GM12878 (cell line): ENCODE results near the gene NRM. TPM values are rescaled to one million over a fixed set of nuclear protein-coding genes. Genes with fewer than 3 reads are reported as not detected.

Source experiments
- EED ChIP-seq: sonication (generic); IDR thresholded peaks from 2 replicates; pipeline ENCODE4 v1.6.1; 2016; ENCODE audit warnings: antibody characterized with exemption, low read depth
- EP300 ChIP-seq, 2 experiments: fragments of 150-350 bp in 1 of 2; IDR thresholded peaks; 2 replicates each; pipeline ENCODE4 v1.6.1; 2011 to 2012; ENCODE audit warnings: low read depth in 2 of 2, low read length in 2 of 2, borderline replicate concordance in 1 of 2, improper control_type of control experiment in 1 of 2, inconsistent platforms in 1 of 2; ENCODE audit not compliant: control insufficient read depth in 1 of 2
- JUND ChIP-seq: IDR thresholded peaks from 2 replicates; pipeline ENCODE4 v1.6.1; 2012; ENCODE audit warnings: low read depth, mild to moderate bottlenecking, low read length, improper control_type of control experiment, moderate library complexity
- MXI1 ChIP-seq: fragments of 150-350 bp; IDR thresholded peaks from 2 replicates; pipeline ENCODE4 v1.6.1; 2011; ENCODE audit warnings: low read depth, mild to moderate bottlenecking, inconsistent platforms, low read length, improper control_type of control experiment
- NFYA ChIP-seq: IDR thresholded peaks from 2 replicates; pipeline ENCODE4 v1.6.1; 2011; ENCODE audit warnings: low read depth, mild to moderate bottlenecking, low read length, improper control_type of control experiment, borderline replicate concordance
- NFYB ChIP-seq: IDR thresholded peaks from 2 replicates; pipeline ENCODE4 v1.6.1; 2011; ENCODE audit warnings: low read depth, mild to moderate bottlenecking, low read length, improper control_type of control experiment, moderate library complexity; ENCODE audit not compliant: insufficient read depth
- NR2C1 ChIP-seq: fragments of 450-650 bp; IDR thresholded peaks from 2 replicates; pipeline ENCODE4 v1.6.1; 2017; ENCODE audit warnings: antibody characterized with exemption, mild to moderate bottlenecking, moderate library complexity
- NRF1 ChIP-seq: conservative IDR thresholded peaks from 2 replicates; pipeline ENCODE4 v1.6.1; 2011; ENCODE audit warnings: mild to moderate bottlenecking, low read depth, low read length, improper control_type of control experiment
- SMAD5 ChIP-seq: IDR thresholded peaks from 2 replicates; pipeline ENCODE4 v1.6.1; 2016; ENCODE audit warnings: antibody characterized with exemption, low read depth
- SREBF1 ChIP-seq: IDR thresholded peaks from 2 replicates; pipeline ENCODE4 v1.6.1; 2012; ENCODE audit warnings: mild to moderate bottlenecking, low read length
- SUPT20H ChIP-seq: IDR thresholded peaks from 2 replicates; pipeline ENCODE4 v1.6.1; 2011; ENCODE audit warnings: low read depth, mild to moderate bottlenecking, low read length, moderate library complexity, borderline replicate concordance; ENCODE audit not compliant: control insufficient read depth
- ZSCAN29 ChIP-seq: fragments of 450-650 bp; IDR thresholded peaks from 2 replicates; pipeline ENCODE4 v1.6.1; 2017; ENCODE audit warnings: mild to moderate bottlenecking, moderate library complexity
- polyA plus RNA-seq, 11 experiments: library from polyadenylated mRNA; depleted of rRNA in 4 of 11; unstranded in 6 of 11; stranded (reverse) in 5 of 11; fragments of >200 nt; fragmentation: Nextera tagmentation in 4 of 11; fragmentation: Illumina TruSeq in 1 of 11; extraction: Ambion mirVana in 4 of 11; extraction: Trizol in 1 of 11; gene quantifications; 1 replicate in 1 of 11; 2 replicates in 10 of 11; pipeline versions ENCODE4 v1.2.1 to v1.2.3, GENCODE V29; 2011 to 2016; ENCODE audit warnings: inconsistent platforms in 2 of 11, missing spikeins in 2 of 11, low read depth in 1 of 11
- total RNA-seq, 4 experiments: library from RNA; depleted of rRNA in 3 of 4; stranded (reverse); fragments of >200 nt in 3 of 4; fragmentation: Illumina TruSeq in 1 of 4; extraction: Trizol in 1 of 4; gene quantifications; 2 replicates each; pipeline versions ENCODE4 v1.2.1 to v1.2.3, GENCODE V29; 2013 to 2021
- TF ChIP-seq, protein P1 (sequence below): fragments of 450-650 bp; IDR thresholded peaks from 2 replicates; pipeline ENCODE4 v1.6.1; 2014; ENCODE audit warnings: mild to moderate bottlenecking
- TF ChIP-seq, protein P2 (sequence below): IDR thresholded peaks from 2 replicates; pipeline ENCODE4 v1.6.1; 2011; ENCODE audit warnings: low read depth, mild to moderate bottlenecking, low read length, moderate library complexity, borderline replicate concordance; ENCODE audit errors: extremely low read depth

Gene NRM
- total and polyA plus RNA-seq, 10 of the 15 experiments (the other 5 are each of a cell fraction or from before 2014, with no cell fraction given), result 15.4 to 46.7 (median 29.0) TPM

DNA sequence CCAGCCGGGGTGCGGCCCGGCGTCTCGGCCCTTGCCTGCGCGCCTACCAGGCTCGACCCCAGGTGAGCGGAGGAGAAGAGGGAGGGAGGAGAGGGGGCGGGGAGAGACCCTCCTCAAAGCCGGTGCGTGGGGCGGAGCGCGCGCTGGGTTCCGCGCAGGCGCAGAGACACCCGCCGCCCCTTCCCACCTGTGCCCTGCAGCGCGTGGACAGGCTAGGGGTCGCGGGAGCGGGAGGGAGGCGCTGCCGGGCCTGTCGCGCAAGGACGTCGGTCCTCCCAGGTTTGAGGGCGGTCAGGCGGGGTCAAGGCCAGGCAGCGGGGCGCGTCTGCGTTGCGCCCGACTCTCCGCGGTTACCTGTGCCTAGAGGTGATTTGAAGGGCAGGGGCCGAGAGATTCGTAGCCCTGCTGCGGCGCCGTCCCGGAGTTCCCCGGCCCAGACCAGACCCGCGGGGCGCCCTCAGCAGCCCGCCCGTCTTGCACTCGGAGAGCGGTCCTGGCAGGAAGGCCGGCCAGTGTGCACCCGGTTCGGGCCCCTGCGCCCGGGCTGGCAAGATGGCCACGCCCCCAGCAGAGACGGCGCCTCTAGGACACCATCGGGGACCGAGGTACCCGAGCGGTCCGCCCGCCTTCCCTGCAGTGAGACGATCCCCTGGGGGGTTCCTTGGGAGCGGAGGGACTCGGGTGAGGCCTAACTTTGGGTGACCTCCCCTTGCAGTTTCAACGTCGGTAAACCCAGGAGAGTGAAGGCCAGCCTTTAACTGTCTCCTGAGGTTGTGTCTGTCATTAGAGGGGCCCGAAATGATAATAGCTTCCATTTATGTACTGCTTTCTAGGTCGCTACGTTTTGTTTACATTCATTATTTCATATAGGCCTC lies 43.3 kb downstream of the NRM start (continued):
- TF ChIP-seq NFYB (no peak), MXI1 (no peak; the same call in 1 of the 2 replicates), SREBF1 (no peak), JUND (no peak), NR2C1 (peak; percentile 27; the same call in 1 of the 2 replicates), SMAD5 (no peak), ZSCAN29 (no peak), SUPT20H (no peak), EED (no peak), NRF1 (peak; percentile 51), NFYA (no peak), EP300 (IDR thresholded peaks at IDR 0.05; ENCODE audit: borderline replicate concordance in 1 of 2, control insufficient read depth in 1 of 2, low read depth in 2 of 2, low read length in 2 of 2) (no peak)
- TF ChIP-seq, protein P1, sequence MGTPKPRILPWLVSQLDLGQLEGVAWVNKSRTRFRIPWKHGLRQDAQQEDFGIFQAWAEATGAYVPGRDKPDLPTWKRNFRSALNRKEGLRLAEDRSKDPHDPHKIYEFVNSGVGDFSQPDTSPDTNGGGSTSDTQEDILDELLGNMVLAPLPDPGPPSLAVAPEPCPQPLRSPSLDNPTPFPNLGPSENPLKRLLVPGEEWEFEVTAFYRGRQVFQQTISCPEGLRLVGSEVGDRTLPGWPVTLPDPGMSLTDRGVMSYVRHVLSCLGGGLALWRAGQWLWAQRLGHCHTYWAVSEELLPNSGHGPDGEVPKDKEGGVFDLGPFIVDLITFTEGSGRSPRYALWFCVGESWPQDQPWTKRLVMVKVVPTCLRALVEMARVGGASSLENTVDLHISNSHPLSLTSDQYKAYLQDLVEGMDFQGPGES, result no peak
- TF ChIP-seq, protein P2, sequence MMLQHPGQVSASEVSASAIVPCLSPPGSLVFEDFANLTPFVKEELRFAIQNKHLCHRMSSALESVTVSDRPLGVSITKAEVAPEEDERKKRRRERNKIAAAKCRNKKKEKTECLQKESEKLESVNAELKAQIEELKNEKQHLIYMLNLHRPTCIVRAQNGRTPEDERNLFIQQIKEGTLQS, result no peak
